ENCODE data around the gene NAV2.
"Not testable (repeated sequence)": the region's sequence is repeated elsewhere in the genome, so short reads cannot be mapped to it uniquely, and the experiment has no call there.

The NAV2 gene

DNA sequence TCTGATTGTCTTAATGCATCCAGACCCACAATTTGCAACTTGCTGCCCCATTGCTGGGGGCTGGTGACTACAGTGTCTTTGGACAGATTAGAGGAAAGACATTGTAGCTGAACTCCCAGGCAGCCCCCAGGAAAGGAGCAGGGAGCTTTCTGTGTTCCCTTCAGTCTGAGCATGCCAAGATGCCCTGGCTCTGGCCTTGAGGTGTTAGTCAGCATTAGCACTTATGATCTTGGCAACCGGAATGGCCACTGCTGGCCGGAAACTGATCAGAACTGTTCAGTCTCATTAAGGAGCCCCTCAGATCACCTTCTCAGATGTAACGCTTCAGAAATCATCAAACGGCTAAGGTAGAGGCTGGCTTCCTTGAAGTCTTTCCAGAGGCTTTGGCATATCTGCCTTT, 195.2 kb downstream of the NAV2 start:
- no peak for DNase-seq

DNA sequence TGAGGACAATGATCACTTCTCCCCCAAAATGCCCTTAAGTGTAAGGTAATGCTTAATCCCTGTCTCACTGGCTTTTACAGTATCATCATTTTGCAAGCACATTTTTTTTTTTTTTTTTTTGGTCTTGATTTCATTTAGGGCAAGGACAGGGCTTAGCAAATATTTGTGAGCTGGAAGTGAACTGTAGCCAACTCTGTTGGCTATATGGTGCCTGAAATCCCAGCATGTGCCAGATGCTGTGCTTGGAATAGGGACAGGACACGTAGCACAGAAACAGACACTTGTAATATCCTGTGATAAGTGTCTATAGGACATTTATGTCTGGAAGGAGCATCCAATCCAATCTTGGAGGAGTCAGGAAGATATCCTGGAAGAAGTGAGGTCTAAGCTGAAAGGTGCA, 198.3 kb downstream of the NAV2 start:
- DNase-seq = no peak

- DNase-seq = no peak
These were observed 199.7 kb downstream of the NAV2 start for GRCh38 chr11:19912115-19912957.

GRCh38 chr11:19912958-19913892, 200.6 kb downstream of the NAV2 start:
- DNase-seq = no peak

- no peak for DNase-seq
These were observed 201.2 kb downstream of the NAV2 start for GRCh38 chr11:19913893-19914249.

DNA sequence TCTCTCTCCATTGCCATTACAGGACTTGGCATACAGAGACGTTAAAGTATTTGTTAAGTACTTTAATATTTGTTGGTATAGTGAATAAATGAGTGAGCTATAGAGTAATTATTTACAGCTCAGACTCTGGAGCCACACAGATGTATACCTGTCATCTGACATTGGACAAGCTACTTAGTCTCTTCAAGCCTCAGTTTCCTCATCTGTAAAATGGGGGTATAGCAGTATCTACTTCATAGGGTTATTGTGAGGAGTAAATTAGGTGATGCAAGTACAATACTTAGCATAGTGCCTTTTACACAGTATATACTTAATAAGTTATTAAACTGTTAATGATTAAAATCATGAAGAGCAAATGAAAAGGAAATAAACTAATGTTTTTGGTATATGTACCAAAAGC, 203.2 kb downstream of the NAV2 start:
- DNase-seq = no peak

GRCh38 chr11:19917069-19917468, 204.4 kb downstream of the NAV2 start:
- no peak for DNase-seq

DNA sequence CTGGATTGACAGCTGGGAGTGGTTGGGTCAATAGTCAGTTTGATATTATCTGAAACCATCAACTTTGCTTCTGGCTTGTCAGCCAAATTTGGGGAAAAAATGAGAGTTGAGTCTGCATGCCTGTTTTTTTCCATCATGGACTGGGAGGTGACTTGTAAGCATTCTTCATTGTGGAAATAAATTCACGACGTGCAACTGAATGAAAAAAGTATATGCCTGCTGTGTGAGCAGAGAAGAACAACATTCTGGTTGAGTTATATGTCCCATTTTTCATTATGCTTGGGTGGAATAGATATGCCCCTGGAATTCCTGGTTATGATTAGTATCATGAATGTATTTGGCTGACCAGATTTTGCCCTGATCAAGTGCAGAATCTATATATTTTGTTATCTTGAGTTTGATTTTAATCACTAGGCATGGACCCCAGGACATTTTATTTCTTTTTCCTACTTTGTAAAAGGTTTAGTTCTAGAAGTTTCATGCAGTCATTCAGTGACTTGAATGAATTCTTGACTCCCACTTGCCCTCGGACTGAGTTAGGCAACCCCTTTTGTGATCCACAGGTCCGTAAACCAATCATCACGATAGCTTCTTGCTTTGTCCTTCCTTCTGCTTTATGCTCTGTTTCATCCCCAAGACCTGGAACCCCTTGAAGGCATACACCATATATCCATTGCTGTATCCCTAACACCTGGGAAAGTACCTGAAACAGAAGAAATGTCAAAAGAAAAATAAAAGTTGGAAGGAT, 205.8 kb downstream of the NAV2 start:
- DNase-seq = no peak

GRCh38 chr11:19919050-19919561, 206.5 kb downstream of the NAV2 start:
- DNase-seq = no peak

DNA sequence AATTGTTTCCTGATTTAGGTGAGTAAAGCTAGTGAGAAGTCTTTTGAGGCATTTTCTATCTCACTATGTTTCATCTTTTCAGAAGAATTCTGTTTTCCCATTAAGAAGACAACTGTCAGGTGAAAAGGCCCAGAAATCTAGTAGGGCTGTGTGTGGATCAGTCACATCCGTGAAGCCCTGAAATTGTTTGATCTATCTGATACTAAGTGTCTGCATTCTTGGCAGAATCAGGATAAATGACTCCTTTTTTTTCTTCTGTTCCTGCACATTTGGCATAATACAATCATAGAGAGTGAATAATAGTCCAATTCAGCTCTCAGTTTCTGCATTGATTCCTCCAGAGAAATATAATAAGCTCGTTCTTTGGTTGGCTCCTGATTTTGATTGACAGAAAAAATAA, 208.3 kb downstream of the NAV2 start:
- DNase-seq = no peak

DNA sequence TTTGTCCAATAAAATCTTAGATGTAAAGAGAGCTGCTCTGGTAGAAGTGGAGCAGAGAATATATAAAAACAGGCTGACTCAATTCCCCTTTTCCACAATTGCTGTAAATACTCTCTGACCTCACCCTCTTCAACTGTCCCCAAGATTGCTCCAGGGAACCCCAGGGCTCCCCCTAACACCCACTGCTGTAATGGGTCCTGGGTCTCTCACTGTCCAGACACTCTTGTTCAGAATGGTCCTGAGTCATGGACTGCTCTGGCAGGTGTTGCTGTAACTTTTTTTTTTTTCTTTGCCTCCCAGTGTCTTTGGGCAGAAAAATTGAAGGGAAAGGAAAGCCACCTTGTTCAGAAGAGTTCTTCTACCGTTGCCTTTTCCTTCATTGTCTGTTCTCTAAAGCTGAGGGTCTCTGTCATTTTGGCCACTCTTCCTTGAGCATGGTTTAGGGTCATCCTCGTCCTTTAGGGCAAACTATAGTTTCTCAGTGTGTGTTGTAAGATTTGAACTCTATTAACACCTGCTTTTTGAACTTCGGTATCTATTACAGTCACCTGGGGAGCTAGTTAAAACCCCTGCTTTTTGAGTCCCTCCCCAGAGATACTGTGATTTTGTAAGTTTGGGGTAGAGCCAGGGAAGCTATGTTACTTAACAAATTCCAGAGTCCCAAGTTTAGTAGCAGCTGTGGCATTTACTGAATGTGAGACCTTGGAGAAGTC, 209.5 kb downstream of the NAV2 start:
- no peak for DNase-seq

DNA sequence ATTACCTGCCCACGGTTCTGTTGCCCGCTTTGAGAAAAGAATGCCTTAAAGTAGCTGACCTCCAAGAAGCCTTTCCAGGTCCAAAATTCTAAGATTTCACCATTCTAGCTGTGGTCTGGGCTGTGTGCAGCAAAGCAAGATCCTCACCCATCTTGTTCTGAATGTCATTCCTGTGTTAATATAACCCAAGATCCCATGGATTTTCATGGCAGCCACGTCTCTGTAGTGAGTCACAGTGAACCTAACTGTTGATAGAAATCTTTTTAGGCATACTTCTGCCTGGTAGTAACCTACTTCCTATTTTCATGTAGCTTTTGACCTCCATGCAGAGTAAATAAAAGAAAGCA, 210.0 kb downstream of the NAV2 start:
- DNase-seq = no peak

DNA sequence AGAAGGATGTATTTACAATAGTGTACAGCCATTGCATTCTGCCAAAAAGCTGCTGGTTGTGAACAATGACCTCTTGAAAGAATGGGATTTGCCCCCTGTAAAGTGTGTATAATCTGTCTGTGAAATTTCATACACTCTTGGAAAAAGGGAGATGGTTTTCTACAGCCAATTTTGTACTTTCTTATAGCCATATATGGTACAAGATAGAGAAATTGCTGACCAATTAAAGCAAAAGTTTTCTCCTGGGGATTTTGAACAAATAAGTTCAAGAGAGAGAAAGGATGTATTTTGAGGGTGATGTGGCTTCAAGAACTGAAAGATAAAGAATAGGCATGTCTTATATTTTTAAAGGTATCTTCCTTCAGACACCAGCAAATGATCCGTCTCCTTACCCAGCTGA, 211.0 kb downstream of the NAV2 start:
- no peak for DNase-seq

DNA sequence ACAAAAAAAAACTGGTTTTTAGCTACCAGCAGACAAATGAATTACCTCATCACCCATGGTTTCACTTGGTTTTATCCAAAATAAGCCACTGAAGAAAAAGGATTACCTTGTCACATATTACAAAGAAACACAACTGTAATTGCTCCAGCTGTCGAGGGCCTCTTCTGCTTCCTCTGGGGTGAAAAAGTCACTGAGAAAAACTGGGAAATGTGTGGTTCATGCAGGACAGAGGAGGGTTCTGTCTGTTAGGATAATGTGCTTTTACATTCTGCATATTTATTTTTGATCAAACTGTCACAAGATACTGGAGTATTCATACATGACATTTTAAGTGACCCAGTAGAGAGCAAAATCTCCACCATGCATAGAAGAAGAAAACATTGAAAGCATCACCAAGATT, 211.7 kb downstream of the NAV2 start:
- no peak for DNase-seq

GRCh38 chr11:19924716-19925115, 212.1 kb downstream of the NAV2 start:
- no peak for DNase-seq

DNA sequence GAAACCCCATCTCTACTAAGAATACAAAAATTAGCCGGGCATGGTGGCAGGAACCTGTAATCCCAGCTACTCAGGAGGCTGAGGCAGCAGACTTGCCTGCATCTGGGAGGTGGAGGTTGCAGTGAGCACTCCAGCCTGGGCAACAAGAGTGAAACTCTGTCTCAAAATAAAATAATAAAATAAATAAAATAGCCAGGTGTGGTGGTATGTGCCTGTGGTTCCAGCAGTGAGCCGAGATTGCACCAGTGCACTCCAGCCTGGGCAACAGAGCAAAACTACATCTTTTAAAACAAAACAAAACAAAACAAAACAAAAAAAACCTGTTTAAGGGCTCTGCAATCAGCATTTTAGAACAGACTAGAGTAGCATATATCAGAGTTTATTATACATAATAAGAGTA, 214.8 kb downstream of the NAV2 start:
- DNase-seq = not testable (repeated sequence)

DNA sequence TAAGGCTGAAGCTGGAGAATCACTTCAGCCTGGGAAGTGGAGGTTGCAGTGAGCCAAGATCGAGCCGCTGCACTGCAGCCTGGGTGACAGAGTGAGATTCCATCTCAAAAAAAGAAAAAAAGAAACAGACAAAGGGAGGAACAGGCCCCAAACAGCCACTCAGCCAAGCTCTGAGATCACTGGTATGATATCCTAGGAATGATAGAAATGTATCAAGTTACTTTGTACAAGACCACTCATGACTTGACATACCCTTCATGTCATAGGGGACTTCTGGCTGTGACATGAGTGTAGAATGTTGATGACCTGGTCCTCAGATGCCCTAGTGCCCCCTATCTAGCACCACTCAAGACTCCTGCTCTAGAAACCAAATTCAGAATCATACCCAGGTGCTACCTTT, 216.5 kb downstream of the NAV2 start:
- no peak for DNase-seq

- DNase-seq = no peak
These were observed 217.0 kb downstream of the NAV2 start for GRCh38 chr11:19929655-19930054.

GRCh38 chr11:19931141-19931770, 218.6 kb downstream of the NAV2 start:
- no peak for DNase-seq

GRCh38 chr11:19931771-19932369, 219.2 kb downstream of the NAV2 start:
- DNase-seq = no peak

DNA sequence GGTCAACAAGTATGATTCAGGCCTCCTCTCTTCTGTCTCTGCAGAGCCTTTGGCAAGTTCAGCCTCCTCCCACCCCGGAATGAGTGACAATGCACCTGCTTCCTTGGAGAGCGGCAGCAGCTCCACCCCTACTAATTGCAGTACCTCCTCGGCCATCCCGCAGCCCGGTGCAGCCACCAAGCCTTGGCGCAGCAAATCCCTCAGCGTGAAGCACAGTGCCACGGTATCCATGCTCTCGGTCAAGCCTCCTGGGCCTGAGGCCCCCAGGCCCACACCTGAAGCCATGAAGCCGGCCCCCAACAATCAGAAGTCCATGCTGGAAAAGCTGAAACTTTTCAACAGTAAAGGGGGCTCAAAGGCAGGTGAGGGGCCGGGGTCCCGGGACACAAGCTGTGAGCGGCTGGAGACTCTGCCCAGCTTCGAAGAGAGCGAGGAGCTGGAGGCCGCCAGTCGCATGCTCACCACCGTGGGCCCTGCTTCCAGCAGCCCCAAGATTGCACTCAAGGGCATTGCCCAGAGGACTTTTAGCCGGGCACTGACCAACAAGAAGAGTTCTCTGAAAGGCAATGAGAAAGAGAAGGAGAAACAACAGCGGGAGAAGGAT, 220.6 kb downstream of the NAV2 start:
- DNase-seq = no peak

Data from NCI-H524 treated with DMSO at 0.1 percent for 48 hours (cell line).